Eye (tissue), 1 donor: Measurements from ENCODE around the gene MACF1.
A peak's percentile ranks its signal among the peaks of the same experiment; 100 is the strongest.

ENCODE experiments used
- DNase-seq: peaks from one replicate; pipeline ENCODE4 v3.0.0-alpha.2; 2015

The MACF1 gene

DNA sequence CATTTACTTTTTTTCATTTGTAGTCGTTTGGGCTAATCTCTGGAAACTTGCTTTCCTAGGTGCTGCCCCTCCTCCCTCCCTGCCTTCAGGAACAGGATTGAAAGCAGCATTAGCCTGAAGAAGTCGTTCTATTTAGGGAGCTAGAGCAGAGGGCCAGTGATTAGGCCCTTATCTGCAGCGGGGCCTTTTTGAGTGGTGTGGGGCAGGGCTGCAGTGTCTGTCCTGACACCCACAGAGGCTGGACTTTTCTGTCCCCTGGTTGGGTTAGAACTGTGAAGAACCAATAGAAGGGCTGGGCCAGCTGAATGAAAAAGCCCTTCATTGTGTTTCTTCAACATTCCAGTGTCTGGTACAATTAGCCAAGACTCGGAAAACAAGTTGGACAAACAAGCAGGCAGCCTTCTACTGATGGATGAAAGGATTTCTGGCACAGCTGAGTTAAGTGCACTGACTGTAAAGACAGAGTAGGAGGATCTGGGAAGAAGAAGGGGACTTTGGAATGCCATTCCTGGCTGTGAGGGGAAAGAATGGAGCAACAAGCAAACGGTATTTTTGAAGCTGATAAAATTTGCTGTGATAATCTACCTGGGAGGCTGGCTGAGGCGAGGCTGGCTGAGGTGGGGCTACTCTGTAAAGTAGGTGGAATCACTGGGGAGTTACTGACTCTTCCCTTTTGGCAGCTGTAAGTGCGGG, 9.7 kb downstream of the MACF1 start:
- DNase-seq = peak; percentile 89

DNA sequence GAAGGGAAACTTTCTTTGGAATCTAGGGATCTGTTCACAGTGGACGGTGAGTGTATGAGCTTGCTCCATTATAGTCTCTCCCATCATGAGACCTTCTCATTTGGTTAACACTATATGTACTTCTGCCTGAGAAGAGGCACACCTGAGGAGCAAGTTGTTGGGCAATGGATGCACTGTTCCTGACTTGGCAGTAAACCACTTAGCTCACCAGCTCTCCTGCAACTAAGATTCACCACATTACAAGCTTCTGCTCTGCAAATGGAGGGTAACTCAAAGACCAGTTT, 10.2 kb downstream of the MACF1 start:
- no peak for DNase-seq

DNA sequence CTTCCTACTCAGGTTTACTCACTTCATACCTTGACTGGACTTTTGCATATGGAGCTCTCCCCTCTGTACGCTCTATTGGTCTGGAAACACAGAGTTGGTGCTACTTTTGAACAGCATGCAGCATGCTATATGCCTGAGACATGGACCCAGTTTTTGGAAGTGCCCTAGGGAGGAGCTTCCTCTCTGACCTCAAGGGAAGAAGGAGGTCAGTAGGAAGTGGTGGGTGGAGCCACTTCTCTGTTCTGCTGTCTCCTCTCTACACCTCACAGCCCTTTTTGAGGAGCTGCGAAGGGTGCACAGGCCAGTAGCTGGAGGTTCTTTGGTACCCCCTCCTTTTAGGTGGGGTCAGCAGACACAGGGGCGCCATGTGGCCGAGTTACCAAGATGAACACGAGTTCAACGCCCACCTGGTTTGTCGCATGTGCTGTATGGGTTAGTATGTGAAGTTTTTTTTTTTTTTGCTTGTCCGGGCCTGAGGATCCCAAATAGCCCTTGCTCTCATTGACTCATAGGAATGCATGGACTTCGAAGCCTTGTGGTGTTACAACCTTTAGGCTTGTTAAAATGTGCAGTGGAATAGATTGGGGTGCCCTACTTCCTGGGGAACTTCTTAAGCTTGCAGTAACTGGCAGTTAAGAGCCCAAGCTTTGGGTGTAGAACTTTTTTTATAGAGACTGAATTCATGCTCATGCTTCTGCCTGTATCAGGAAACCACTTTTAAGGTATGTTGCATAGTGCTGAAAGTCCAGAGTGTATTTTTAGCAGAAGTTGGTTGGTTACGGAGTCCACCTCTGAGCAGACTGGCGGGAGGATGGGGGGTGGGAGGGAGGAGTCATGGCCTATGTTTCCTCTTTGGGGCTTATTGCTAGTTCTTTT, 10.7 kb downstream of the MACF1 start:
- no peak for DNase-seq

DNA sequence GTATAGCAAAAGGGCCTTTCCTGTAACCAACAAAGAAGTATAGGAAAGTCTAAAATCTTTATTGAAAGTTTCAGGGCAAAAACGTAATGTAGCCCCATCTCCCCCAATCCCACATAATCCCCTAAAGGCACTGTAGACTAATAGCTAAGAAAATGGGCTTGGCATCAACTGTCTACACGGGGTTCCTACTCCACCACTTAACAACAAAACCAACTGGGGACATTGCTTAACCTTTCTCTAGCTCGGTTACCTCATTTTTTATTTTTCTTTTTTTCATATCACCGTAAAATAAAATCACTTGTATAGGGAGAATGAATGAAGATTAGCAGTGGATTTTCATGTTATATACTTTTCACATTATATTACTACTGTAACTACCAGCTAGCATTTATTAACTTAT, 12.3 kb downstream of the MACF1 start:
- DNase-seq = no peak

DNA sequence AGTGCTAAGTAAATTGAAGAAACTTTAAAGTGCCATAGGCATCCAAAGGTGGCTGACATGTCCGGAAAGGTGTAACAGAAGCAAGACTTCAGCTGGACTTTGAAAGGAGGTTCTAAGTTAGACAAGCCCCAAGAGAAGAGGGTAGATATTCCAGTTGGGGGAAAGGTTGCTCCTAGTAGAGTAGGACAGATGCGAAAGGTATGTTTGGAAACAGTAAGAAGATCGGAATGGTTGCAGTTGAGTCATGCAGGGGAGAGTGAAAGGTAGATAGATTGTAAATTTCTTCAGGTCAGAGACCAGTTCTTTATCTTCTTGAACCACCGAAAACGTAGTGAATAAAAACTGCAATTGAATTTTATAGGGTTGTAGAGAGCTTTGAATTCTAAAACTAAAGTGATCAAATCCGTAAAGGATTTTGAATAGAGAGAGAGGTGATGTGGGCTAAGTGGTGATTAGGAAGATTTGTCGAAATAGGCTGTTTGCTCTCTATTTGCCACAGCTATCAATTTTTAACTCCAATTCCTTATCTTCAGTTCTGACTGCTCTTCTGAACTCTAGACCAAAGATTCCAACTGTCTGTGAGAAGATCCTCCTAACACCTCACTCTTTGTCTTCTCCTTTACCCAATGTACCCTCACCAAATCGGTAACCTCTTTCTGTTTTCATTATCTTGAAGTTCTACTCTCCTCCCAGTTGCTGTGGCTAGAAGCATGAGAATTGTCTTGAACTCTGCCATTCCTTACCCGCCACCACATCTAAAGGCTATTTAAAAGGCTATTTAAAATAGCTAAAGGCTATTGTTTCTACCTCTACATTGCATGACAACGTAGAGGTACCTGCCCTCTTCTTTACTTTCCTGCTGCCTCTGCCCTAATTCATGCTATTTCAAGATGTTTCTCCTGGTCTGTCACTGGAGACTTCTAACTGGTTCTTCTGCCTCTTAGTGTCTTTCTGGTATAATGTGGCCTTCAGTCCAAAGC, 16.7 kb downstream of the MACF1 start:
- no peak for DNase-seq

DNA sequence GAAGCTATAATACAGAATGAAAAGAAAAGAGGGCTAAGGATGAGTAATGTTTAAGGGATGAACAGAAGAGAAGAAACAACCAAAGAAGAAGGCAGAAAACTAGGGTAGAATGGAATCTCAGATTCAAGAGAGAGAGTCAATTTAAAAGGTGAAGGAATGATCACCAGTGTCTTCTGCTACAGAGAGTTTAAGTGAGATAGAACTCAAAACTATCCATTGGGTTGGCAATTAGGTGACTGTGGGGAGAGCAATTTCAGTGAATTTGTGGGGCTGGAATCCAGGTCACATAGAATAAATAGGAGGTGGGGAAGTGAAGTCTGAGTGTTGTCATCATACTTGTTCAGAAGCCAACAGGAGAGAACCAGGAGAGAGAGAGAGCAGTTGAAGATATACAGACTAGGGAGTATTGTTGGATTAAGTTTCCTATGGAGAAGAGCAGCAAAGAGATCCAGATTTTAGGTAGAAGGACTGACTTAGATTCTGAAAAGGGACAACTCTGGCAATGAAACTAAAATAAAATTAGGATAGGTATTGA, 19.9 kb downstream of the MACF1 start:
- no peak for DNase-seq

DNA sequence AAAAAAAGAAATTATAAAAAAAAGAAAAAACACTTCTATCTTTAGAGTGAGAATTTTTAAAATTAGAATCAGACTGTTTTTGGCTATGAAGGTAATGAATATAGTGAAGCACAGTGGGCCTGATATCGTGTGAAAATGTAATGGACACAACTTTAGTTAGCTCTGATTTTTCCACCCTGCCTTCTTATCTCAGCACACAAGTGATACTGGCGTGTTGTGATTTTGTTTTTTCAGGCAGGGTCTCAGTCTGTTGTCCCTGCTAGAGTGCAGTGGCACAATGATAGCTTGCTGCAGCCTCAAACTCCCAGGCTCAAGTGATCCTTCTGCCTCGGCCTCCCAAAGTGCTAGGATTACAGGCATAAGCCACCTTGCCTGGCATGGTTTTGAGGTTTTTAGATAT, 22.3 kb downstream of the MACF1 start:
- no peak for DNase-seq

DNA sequence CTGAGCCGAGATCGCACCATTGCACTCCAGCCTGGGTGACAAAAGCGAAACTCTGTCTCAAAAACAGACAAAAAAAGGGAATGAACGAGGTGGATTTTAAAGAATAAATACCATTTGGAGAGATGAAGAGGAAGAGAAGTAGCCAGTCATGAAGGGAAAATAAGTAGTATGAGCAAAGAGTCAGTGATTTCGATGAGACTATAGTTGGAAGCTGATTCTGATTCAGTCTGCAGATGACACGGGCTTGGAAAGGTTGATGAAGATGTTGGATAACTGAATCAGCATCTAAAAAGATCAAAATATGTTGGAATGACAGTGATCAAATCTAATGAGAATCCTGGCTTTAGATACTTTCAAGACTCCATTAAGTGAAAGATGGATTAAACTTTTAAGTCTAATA, 23.8 kb downstream of the MACF1 start:
- DNase-seq = no peak

DNA sequence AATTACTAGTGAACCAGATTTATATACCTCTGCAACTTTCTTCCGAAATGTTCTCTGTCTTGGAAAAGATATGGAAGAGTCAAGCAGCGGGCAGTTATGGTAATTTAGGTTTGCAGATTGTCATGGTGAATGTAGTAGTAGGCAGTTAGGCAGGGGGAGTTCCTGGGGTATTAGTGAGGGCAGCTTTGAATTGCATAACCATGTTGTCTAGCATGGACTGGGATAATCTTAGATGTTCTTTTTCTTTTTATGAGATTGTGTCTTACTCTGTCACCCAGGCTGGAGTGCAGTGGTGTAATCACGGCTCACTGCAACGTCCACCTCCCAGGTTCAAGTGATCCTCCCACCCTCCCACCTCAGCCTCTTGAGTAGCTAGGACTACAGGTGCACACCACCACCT, 25.0 kb downstream of the MACF1 start:
- DNase-seq = no peak

DNA sequence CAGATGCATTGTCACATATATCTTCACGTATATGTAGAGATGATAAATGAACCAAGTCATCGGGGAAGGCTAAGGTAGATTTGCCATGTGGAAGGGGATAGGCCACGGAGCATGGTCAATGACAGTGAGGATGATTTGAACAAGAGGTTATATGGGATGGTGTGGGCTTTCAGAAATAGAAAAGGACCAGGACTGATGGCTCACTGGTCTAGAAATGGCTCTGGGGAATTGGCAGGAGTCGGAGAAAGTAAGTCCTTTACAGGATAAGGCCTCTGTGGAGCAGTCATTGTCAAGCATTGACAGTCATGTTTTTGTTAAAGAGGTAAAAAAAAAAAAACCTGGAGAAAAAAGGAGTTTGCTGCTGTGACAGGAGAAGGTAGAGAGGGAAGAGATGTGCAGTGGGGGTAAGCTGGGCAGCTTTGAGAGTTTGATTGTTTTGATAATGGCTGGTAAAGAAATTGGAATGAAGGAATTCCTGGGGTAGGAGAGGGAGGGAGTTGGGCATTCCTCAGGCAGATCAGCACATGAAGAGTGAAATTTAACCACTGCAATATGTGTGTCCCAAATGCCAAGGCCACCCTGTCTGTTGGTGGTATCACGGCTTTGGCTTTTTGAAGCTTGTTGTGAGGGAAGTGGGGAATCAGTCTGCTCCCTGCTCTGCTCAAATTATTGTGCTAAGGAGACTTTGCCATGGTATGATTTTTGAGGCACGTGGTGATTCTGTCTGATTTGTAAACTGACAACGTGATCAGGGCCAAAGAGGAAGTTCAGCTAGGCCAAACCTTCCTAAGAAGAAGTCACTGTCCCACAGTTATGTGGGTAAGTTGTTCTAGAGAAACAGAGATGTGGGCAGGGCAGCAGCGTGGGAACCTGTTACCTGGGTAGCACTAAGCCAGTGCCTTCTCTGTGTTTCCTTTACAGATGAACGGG, 26.0 kb downstream of the MACF1 start:
- peak; percentile 27 for DNase-seq

DNA sequence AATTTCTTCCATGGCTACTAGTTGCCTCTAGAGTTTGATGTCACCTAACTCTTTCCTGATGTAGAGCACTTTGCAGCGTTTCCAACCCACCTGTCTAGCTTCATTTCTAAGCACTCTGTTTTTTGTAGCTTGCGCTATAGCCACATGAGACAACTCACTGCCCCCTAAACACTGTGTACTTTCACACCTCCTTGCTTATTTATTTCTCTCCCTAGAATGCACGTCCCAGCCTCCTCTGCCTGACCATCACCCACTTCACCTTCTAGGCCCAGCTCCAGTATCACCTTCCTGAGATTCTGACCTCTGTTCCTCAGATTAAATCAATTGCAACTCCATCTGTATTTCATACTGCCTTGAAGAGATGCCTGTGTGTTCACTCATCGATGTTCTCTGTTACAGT, 32.5 kb downstream of the MACF1 start:
- DNase-seq = no peak

DNA sequence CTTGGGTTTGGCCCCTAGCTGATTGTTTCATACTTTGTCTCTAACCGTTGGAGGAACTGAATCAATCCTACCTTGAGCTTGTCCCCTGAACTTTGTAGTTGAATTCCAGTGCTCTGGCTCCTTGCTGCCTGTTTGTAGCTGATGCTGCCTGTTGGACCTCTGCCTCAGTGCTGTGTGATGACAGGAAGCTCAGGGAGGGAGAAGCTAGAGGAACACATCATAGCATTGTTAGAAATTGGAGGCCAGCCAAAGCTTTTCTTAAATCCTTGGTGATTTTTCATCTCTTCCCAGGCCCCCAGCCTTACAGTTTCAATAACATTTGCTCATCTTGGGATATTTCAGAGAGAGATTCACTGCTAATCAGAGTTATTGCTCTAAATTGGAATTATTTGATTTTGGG, 34.0 kb downstream of the MACF1 start:
- DNase-seq = peak; percentile 42

DNA sequence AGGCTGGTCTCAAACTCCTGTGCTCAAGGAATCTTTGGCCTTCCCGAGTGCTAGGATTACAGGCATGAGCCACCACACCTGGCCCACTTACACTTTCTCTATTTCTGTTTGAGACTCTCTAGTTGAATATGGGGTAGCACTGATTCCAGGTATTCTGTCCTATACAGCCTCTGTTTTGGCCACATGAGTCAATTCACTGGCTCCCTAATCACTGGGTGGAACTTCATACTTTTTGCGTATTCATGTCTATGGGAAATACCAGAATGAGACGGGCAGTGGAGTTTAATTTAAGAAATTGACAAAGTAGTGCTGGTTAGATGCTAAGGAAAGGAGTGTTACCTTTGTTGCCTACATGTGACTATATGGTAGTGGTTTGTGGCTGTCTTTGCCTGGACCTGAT, 35.5 kb downstream of the MACF1 start:
- no peak for DNase-seq

DNA sequence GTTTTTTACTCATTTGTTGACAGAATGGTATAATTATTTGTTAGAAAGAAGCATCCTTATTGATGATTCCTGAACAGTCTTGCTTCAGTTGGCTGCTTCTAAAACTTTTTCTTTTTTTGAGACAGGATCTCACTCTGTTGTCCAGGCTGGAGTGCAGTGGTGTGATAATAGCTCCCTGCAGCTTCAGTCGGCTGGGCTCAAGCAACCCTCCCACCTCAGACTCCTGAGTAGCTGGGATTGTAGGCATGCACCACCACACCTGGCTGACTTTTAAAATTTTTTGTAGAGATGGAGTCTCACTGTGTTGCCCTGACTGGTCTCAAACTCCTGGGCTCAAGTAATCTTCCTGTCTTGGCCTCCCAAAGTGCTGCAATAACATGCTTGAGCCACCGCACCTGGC, 38.8 kb downstream of the MACF1 start:
- DNase-seq = no peak

DNA sequence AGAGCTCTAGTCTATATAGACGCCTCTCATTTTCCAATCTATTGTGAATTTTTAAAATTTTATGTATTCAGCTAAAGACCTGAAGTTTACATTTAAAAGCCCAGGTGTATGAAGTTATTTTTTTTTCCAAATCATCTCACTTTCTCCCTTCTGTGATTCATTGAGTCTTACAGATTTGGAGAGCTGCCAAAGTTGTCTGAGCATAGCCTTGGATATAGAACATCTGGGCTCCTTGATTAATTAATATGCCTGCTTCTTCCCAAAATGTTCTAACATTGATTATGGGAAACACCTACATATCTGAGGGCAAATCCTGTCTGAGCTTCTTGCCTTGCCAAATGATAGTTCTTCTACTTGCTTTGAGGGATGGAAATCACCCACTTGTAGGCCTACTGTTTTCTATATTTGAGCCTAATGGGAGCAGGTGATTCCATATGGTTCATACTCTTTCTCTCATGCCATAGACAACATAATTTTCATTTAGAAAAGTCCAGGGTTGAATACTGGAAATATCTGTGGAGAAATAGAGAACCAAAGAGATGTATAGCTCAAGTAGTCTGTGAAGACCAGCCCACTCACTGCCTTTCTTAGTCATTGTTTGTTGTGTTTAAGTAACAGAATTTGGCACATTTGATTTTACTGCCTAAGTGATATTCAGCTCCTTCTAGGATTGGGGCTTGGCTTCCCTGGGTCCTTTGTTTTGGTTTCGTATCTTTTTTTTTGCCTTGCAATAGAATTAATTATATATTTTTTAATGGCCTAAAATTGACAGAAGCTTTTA, 46.2 kb downstream of the MACF1 start:
- no peak for DNase-seq

DNA sequence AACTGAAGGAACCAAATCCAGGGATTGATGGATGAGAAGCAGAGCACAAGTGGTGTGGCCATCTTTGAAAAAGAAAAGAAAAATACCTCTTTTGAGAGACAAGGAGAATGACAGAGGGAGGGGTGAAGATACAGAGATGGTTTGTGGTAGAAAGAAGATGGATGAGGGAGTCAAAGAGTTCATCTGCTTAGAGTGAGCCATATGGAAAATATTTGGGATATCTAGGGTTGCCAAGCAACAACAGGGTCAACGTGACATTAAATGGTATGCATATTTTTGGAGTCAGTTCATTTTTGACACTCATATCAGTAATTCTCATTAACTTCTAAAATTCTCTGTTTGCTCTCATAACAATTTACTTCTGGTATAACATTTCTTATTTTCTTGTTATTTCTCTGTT, 50.7 kb downstream of the MACF1 start:
- DNase-seq = no peak

DNA sequence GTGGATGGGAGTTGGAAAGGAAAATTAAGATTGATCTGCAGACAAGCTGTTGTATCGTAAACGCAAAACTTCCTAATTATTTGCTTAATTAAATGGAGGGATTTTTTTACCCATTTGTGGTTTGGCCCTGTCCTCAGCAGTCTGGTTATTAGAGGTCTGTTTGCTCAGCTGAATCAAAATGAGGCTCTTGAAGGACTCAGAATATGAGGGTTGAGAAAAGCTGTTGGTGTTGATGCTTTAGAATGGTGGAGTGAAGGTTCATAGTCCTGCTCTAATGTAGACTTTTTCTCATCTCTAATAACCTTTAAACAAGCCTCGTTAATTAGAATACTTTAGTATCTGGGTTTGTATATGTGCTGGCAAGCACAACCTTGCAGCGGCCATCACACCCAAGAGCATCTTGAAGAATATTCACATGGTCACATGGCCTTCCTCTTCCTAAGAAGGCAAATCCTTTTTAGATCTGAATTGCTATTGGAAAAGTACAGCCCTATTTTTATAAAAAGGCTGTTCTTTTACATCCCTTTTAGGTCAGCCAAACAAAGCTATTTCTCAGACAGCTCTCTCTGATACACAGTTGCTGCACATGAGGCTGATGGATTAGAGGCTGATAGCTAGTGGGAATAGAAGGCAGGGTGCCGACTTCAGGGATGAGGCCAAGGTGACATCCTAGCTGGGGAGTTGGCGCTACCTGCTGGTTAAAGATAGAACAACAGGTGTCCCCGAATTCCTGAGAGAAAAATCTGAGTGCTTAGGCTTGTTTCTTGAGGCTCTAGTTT, 53.8 kb downstream of the MACF1 start:
- peak; percentile 89 for DNase-seq

DNA sequence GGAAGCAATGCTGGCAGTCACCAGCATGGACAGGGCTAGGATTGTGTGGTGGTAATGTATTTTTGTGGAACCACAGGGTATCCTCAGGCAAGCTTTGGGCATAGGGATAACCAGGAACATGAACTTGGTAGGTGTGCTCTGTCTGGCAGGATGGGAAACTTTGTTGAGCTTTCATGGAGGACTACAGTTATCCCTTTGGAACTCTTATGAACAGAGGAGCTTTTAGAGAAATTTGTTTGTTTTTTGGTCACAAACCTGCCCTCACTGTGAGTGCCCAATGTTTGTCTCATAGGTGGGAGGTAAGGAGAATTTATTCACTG, 54.4 kb downstream of the MACF1 start:
- DNase-seq = no peak

DNA sequence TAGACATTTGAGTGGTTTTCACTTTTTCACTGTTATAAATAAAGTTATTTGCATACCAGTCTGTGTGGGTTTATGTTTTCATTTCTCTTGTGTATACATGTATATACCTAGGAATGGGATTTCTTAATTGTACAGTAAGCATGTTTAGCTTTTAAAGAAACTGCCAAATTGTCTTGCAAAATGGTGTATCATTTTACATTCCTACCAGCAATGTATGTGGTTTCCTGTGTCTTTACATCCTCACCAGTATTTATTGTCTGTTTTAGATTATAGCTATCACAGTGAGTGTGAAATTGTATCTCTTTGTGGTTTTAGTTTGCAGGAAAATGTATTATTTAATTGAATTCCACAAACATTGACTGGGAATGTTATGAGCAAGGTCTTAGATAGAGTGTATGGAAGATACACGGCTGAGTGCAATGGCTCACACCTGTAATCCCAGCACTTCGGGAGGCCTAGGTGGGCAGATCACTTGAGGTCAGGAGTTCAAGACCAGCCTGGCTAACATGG, 57.3 kb downstream of the MACF1 start:
- DNase-seq = no peak

DNA sequence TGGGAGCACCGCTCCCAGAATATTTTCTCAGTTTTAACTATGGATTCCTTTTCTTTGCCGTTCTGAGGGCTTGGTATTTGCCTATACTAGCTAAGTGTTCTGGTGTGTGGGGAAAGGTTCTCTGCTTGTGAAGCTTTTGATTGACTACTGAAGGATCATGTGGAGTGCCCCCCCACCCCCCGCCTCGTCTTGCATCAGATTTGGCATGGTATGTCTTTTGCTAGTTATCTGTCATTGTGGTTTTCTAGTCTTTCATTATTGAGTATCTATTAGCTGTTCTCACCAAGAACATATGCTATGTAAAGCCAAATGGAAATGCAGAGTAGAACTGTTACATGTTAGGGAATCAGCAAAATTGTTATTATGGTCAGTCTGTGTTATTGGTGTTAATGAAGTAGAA, 58.3 kb downstream of the MACF1 start:
- no peak for DNase-seq
